HepG2 (cell line): ENCODE data around the gene MYO5A. TPM values are rescaled to one million over a fixed set of nuclear protein-coding genes. Genes with fewer than 3 reads are reported as not detected.

Source experiments
- ATF1 ChIP-seq: IDR thresholded peaks from 2 replicates; pipeline ENCODE4 v1.6.1; 2016; ENCODE audit warnings: mild to moderate bottlenecking, control low read depth
- BCL6 ChIP-seq: IDR thresholded peaks from 2 replicates; pipeline ENCODE4 v1.6.1; 2016; ENCODE audit warnings: missing genetic modification reagents, missing compliant biosample characterization
- FOXP4 ChIP-seq: sonication (generic); formaldehyde crosslinking; IDR thresholded peaks from 2 replicates; pipeline ENCODE4 v1.4.0; 2020; ENCODE audit warnings: missing genetic modification reagents
- HNF4A ChIP-seq: sonication (generic); formaldehyde crosslinking; IDR thresholded peaks from 2 replicates; pipeline ENCODE4 v1.4.0; 2020; ENCODE audit warnings: missing genetic modification reagents
- HNRNPH1 ChIP-seq: fragments of 200-400 bp; formaldehyde crosslinking; optimal IDR thresholded peaks from 2 replicates; pipeline ENCODE3; 2017; ENCODE audit warnings: mild to moderate bottlenecking, low read depth, low read length
- ISL2 ChIP-seq: sonication (generic); formaldehyde crosslinking; IDR thresholded peaks from 2 replicates; pipeline ENCODE4 v1.5.0; 2020; ENCODE audit warnings: missing genetic modification reagents
- NFKBIZ ChIP-seq: IDR thresholded peaks from 2 replicates; pipeline ENCODE4 v1.6.1; 2018; ENCODE audit warnings: missing genetic modification reagents, missing compliant biosample characterization
- PBX3 ChIP-seq: sonication (generic); formaldehyde crosslinking; IDR thresholded peaks from 2 replicates; pipeline ENCODE4 v1.8.1; 2023; ENCODE audit warnings: missing genetic modification reagents, inconsistent platforms, borderline replicate concordance
- POLR2A ChIP-seq, 2 experiments: IDR thresholded peaks; 2 replicates each; pipeline ENCODE4 v1.6.1; 2011; ENCODE audit warnings: low read depth in 2 of 2, low read length in 2 of 2, mild to moderate bottlenecking in 1 of 2, moderate library complexity in 1 of 2; ENCODE audit not compliant: insufficient read depth in 1 of 2
- SNAPC4 ChIP-seq: sonication (generic); formaldehyde crosslinking; IDR thresholded peaks from 2 replicates; pipeline ENCODE4 v1.4.0; 2020; ENCODE audit warnings: mild to moderate bottlenecking, missing genetic modification reagents
- THRA ChIP-seq: sonication (generic); formaldehyde crosslinking; IDR thresholded peaks from 2 replicates; pipeline ENCODE4 v1.4.0; 2020; ENCODE audit warnings: missing genetic modification reagents, borderline replicate concordance
- ZNF550 ChIP-seq: sonication (generic); formaldehyde crosslinking; IDR thresholded peaks from 2 replicates; pipeline ENCODE4 v1.4.0; 2020; ENCODE audit warnings: mild to moderate bottlenecking, missing genetic modification reagents, borderline replicate concordance
- ZNF770 ChIP-seq: sonication (generic); formaldehyde crosslinking; IDR thresholded peaks from 2 replicates; pipeline ENCODE4 v1.5.0; 2020; ENCODE audit warnings: mild to moderate bottlenecking, missing genetic modification reagents
- ZUFSP ChIP-seq: sonication (generic); formaldehyde crosslinking; IDR thresholded peaks from 2 replicates; pipeline ENCODE4 v1.9.0; 2021; ENCODE audit warnings: missing genetic modification reagents, mild to moderate bottlenecking, borderline replicate concordance
- polyA plus RNA-seq, 8 experiments: library from polyadenylated mRNA; depleted of rRNA in 3 of 8; stranded (reverse) in 7 of 8; unstranded in 1 of 8; fragments of >200 nt; fragmentation: Illumina TruSeq in 4 of 8; extraction: Trizol in 4 of 8; gene quantifications; 2 replicates each; pipeline versions ENCODE4 v1.2.1 to v1.2.3, GENCODE V29; 2011 to 2016; ENCODE audit warnings: low read depth in 4 of 8, missing spikeins in 1 of 8, mixed read lengths in 1 of 8; ENCODE audit not compliant: insufficient read depth in 1 of 8
- total RNA-seq, 5 experiments: library from RNA; depleted of rRNA; stranded (reverse); fragments of >200 nt; fragmentation: Illumina TruSeq; extraction: Trizol; gene quantifications; 2 replicates each; pipeline ENCODE4 v1.2.3, GENCODE V29; 2016; ENCODE audit warnings: low read depth in 1 of 5

Gene MYO5A
- total and polyA plus RNA-seq, 2 of the 13 experiments (the other 11 are each of a cell fraction or from before 2014, with no cell fraction given) = 2.8 to 4.8 TPM

- TF ChIP-seq FOXP4 (CRISPR knock-in tag) = peak; percentile 66
- TF ChIP-seq NFKBIZ = no peak
- 0 out of 2 replicates have a peak, but pooled peaks have one; percentile 11 for TF ChIP-seq ZNF770 (CRISPR knock-in tag)
- TF ChIP-seq ATF1 (CRISPR knock-in tag) = peak; percentile 30; the same call in 1 of the 2 replicates
- TF ChIP-seq PBX3 (CRISPR knock-in tag) = no peak
- peak; percentile 96 for TF ChIP-seq THRA (CRISPR knock-in tag)
- peak; percentile 59; the same call in 1 of the 2 replicates for TF ChIP-seq ISL2
- TF ChIP-seq ZUFSP = no peak
- TF ChIP-seq SNAPC4 (CRISPR knock-in tag) = 0 out of 2 replicates have a peak, but pooled peaks have one; percentile 33
- peak; percentile 64 for TF ChIP-seq HNF4A
- TF ChIP-seq ZNF550 = no peak
- no peak for TF ChIP-seq POLR2A (IDR thresholded peaks at IDR 0.05; ENCODE audit: insufficient read depth in 1 of 2, low read depth in 2 of 2, low read length in 2 of 2)
- no peak for TF ChIP-seq HNRNPH1
- peak; percentile 77 for TF ChIP-seq BCL6 (CRISPR knock-in tag)
These were observed 247.3 kb downstream of the MYO5A start (continued) for GRCh38 chr15:52281085-52282035.
